Caco-2 (cell line): ENCODE measurements around the gene RAI1. TPM values are rescaled to one million over a fixed set of nuclear protein-coding genes. Genes with fewer than 3 reads are reported as not detected.

Experiments used
- BruUV-seq: library from RNA; stranded (reverse); fragments of 400-500 nt; replicated peaks from 2 replicates; lab custom pipeline; 2021; lab: Mats Ljungman, UMichigan
- CTCF ChIA-PET: fragments of 300-600 bp; sonication (Branson Sonifier 250); formaldehyde crosslinking; loops from one replicate; lab custom pipeline; 2022; ENCODE audit warnings: antibody characterized with exemption; lab: Charles Lee
- POLR2A ChIA-PET: fragments of 300-600 bp; sonication (Branson Sonifier 250); formaldehyde crosslinking; loops from one replicate; lab custom pipeline; 2022; ENCODE audit warnings: antibody characterized with exemption; lab: Charles Lee
- DNase-seq, 2 experiments: peaks; one replicate each; pipeline versions ENCODE4 v3.0.0 to v3.0.0-alpha.2; 2020 to 2022
- H3K27me3 ChIP-seq: replicated peaks from 2 replicates; pipeline ENCODE4 v1.6.0; 2011; ENCODE audit warnings: low read length; ENCODE audit not compliant: control insufficient read depth, insufficient read depth
- H3K36me3 ChIP-seq: 2 replicates; pipeline ENCODE4 v1.5.1; 2011; ENCODE audit warnings: low read length; ENCODE audit not compliant: control insufficient read depth, insufficient read depth
- H3K4me1 ChIP-seq: fragments of 250-450 bp; sonication (Bioruptor Pico); 2 replicates; pipeline ENCODE4 v1.5.1; 2020; ENCODE audit warnings: mild to moderate bottlenecking
- H3K4me3 ChIP-seq: 2 replicates; pipeline ENCODE4 v1.5.1; 2011; ENCODE audit warnings: low read depth, mild to moderate bottlenecking, control low read depth, low read length
- H3K9me3 ChIP-seq: fragments of 250-450 bp; sonication (Bioruptor Pico); 2 replicates; pipeline ENCODE4 v1.5.1; 2020; ENCODE audit warnings: mild to moderate bottlenecking, moderate library complexity
- H3K27ac Mint-ChIP-seq: one replicate; pipeline ENCODE4 v1.8.0; 2022; ENCODE audit warnings: mixed read lengths; ENCODE audit not compliant: unreplicated experiment
- H3K27me3 Mint-ChIP-seq: one replicate; pipeline ENCODE4 v1.8.0; 2022; ENCODE audit warnings: mixed read lengths; ENCODE audit not compliant: insufficient read depth, unreplicated experiment
- H3K36me3 Mint-ChIP-seq: one replicate; pipeline ENCODE4 v1.8.0; 2022; ENCODE audit warnings: mild to moderate bottlenecking, mixed read lengths; ENCODE audit not compliant: insufficient read depth, unreplicated experiment
- H3K4me1 Mint-ChIP-seq: one replicate; pipeline ENCODE4 v1.8.0; 2022; ENCODE audit warnings: low read depth, mixed read lengths; ENCODE audit not compliant: unreplicated experiment
- H3K4me3 Mint-ChIP-seq: one replicate; pipeline ENCODE4 v1.8.0; 2022; ENCODE audit warnings: mild to moderate bottlenecking, moderate library complexity, mixed read lengths; ENCODE audit not compliant: unreplicated experiment
- H3K9me3 Mint-ChIP-seq: one replicate; pipeline ENCODE4 v1.8.0; 2022; ENCODE audit warnings: mixed read lengths; ENCODE audit not compliant: unreplicated experiment
- intact Hi-C: fragments of 100-400 bp; cut with micrococcal nuclease; formaldehyde crosslinking; loops from one replicate; pipeline ENCODE4 v1.10.0; 2022; ENCODE audit not compliant: unreplicated experiment
- total RNA-seq: library from RNA; stranded (reverse); gene quantifications from 2 replicates; pipeline ENCODE4 v1.2.3, GENCODE V29; 2022
- TF ChIP-seq, protein P1 (sequence below), 2 experiments: fragments of 200-600 bp in 1 of 2; IDR thresholded peaks; 1 replicate in 1 of 2; 2 replicates in 1 of 2; pipeline versions ENCODE4 v1.5.1 to v1.8.0; 2011 to 2022; ENCODE audit warnings: antibody characterized with exemption in 1 of 2, control low read depth in 1 of 2, inconsistent platforms in 1 of 2, low read depth in 1 of 2, low read length in 1 of 2, mild to moderate bottlenecking in 1 of 2, moderate library complexity in 1 of 2; ENCODE audit not compliant: insufficient read depth in 1 of 2, severe bottlenecking in 1 of 2, unreplicated experiment in 1 of 2

Gene RAI1
- total RNA-seq, 1 experiment from 2014 or later: 44.3 TPM

- TF ChIP-seq, protein P1, sequence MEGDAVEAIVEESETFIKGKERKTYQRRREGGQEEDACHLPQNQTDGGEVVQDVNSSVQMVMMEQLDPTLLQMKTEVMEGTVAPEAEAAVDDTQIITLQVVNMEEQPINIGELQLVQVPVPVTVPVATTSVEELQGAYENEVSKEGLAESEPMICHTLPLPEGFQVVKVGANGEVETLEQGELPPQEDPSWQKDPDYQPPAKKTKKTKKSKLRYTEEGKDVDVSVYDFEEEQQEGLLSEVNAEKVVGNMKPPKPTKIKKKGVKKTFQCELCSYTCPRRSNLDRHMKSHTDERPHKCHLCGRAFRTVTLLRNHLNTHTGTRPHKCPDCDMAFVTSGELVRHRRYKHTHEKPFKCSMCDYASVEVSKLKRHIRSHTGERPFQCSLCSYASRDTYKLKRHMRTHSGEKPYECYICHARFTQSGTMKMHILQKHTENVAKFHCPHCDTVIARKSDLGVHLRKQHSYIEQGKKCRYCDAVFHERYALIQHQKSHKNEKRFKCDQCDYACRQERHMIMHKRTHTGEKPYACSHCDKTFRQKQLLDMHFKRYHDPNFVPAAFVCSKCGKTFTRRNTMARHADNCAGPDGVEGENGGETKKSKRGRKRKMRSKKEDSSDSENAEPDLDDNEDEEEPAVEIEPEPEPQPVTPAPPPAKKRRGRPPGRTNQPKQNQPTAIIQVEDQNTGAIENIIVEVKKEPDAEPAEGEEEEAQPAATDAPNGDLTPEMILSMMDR (IDR thresholded peaks at IDR 0.05; ENCODE audit: insufficient read depth in 1 of 2, low read depth in 1 of 2, low read length in 1 of 2, severe bottlenecking in 1 of 2, unreplicated experiment in 1 of 2): no peak
- no peak overlapping the region for H3K4me3 ChIP-seq
- CTCF ChIA-PET: interaction anchor here (1.1 to 1.2 kb wide), 2 partner anchors 15 to 17 kb away, joined by 3 read pairs; no protein-coding TSS in a partner anchor
- intact Hi-C loops: loop anchor here (2.0 kb wide), 1 partner anchor 28 kb away; no protein-coding TSS in a partner anchor
- H3K27me3 ChIP-seq: no peaks in the 10 kb centered on the region
- H3K4me1 ChIP-seq: peaks cover 66% of the 10 kb centered on the region
- BruUV-seq: no TSS peak
- Mint-ChIP-seq H3K36me3 (peaks cover 47% of the 10 kb centered on the region), H3K27ac (peak overlapping the region; percentile 84), H3K27me3 (no peaks in the 10 kb centered on the region), H3K4me1 (peaks cover 46% of the 10 kb centered on the region), H3K9me3 (no peaks in the 10 kb centered on the region), H3K4me3 (no peak overlapping the region)
- no peaks in the 10 kb centered on the region for H3K9me3 ChIP-seq
- POLR2A ChIA-PET: interaction anchor here (0.5 to 1.6 kb wide), 3 partner anchors 28 to 176 kb away, joined by 3 to 6 read pairs (median 4); no protein-coding TSS in a partner anchor
- DNase-seq: no peak
- peaks cover 6% of the 10 kb centered on the region for H3K36me3 ChIP-seq
Measured at GRCh38 chr17:17710355-17710727, 29.1 kb downstream of the RAI1 start.

- Histone ChIP-seq H3K4me1 (peaks cover 65% of the 10 kb centered on the region), H3K4me3 (peak overlapping the region; percentile 2; the same call in 1 of the 2 replicates), H3K9me3 (no peaks in the 10 kb centered on the region), H3K36me3 (peaks cover 6% of the 10 kb centered on the region), H3K27me3 (no peaks in the 10 kb centered on the region)
- peak overlapping the region; percentile 84 for H3K27ac Mint-ChIP-seq
- H3K4me1 Mint-ChIP-seq: peaks cover 50% of the 10 kb centered on the region
- DNase-seq: peak; percentile 95 to 97
- POLR2A ChIA-PET: interaction anchor here (0.5 to 1.6 kb wide), 3 partner anchors 29 to 176 kb away, joined by 3 to 6 read pairs (median 4); no protein-coding TSS in a partner anchor
- intact Hi-C loops: loop anchor here (2.0 kb wide), 1 partner anchor 28 kb away; no protein-coding TSS in a partner anchor
- H3K27me3 Mint-ChIP-seq: no peaks in the 10 kb centered on the region
- peak overlapping the region; percentile 54 for H3K4me3 Mint-ChIP-seq
- BruUV-seq: TSS peak; percentile 44
- peaks cover 50% of the 10 kb centered on the region for H3K36me3 Mint-ChIP-seq
- TF ChIP-seq, protein P1 (IDR thresholded peaks at IDR 0.05; ENCODE audit: insufficient read depth in 1 of 2, low read depth in 1 of 2, low read length in 1 of 2, severe bottlenecking in 1 of 2, unreplicated experiment in 1 of 2): peak in 1 of 2 experiments; percentile 10
- no peaks in the 10 kb centered on the region for H3K9me3 Mint-ChIP-seq
- CTCF ChIA-PET: interaction anchor here (0.6 to 1.2 kb wide), 2 partner anchors 18 to 322 kb away, joined by 3 to 6 read pairs; no protein-coding TSS in a partner anchor
Measured at GRCh38 chr17:17710728-17711541, 29.7 kb downstream of the RAI1 start.

GRCh38 chr17:17711641-17712162 is 30.4 kb downstream of the RAI1 start:
- peaks cover 50% of the 10 kb centered on the region for H3K4me1 Mint-ChIP-seq
- no TSS peak for BruUV-seq
- ChIA-PET CTCF (interaction anchor here (0.6 kb wide), 1 partner anchor 321 kb away, joined by 6 read pairs; no protein-coding TSS in a partner anchor), POLR2A (interaction anchor here (1.0 to 1.6 kb wide), 2 partner anchors 30 to 125 kb away, joined by 4 read pairs; partner anchors contain the start of gene SREBF1)
- Histone ChIP-seq H3K36me3 (peaks cover 6% of the 10 kb centered on the region), H3K27me3 (no peaks in the 10 kb centered on the region), H3K4me3 (no peak overlapping the region; the same call in 1 of the 2 replicates), H3K4me1 (peaks cover 63% of the 10 kb centered on the region), H3K9me3 (no peaks in the 10 kb centered on the region)
- intact Hi-C loops: loop anchor here (2.0 kb wide), 1 partner anchor 29 kb away; no protein-coding TSS in a partner anchor
- TF ChIP-seq, protein P1 (IDR thresholded peaks at IDR 0.05; ENCODE audit: insufficient read depth in 1 of 2, low read depth in 1 of 2, low read length in 1 of 2, severe bottlenecking in 1 of 2, unreplicated experiment in 1 of 2): no peak
- H3K27me3 Mint-ChIP-seq: no peaks in the 10 kb centered on the region
- no peaks in the 10 kb centered on the region for H3K9me3 Mint-ChIP-seq
- peak; percentile 64 to 78 for DNase-seq
- H3K36me3 Mint-ChIP-seq: peaks cover 52% of the 10 kb centered on the region
- H3K4me3 Mint-ChIP-seq: no peak overlapping the region
- peak overlapping the region; percentile 84 for H3K27ac Mint-ChIP-seq
